GM19324 (cell line): Measurements from ENCODE around the gene LMLN.
"Not testable (repeated sequence)": the region's sequence is repeated elsewhere in the genome, so short reads cannot be mapped to it uniquely, and the experiment has no call there.

ENCODE experiments used
- ATAC-seq: cut with Tn5 transposase; IDR thresholded peaks from one replicate; pipeline ENCODE4 v1.9.1; 2021; ENCODE audit warnings: mild to moderate bottlenecking, moderate library complexity; ENCODE audit not compliant: unreplicated experiment, low FRiP score

Gene LMLN, protein sequence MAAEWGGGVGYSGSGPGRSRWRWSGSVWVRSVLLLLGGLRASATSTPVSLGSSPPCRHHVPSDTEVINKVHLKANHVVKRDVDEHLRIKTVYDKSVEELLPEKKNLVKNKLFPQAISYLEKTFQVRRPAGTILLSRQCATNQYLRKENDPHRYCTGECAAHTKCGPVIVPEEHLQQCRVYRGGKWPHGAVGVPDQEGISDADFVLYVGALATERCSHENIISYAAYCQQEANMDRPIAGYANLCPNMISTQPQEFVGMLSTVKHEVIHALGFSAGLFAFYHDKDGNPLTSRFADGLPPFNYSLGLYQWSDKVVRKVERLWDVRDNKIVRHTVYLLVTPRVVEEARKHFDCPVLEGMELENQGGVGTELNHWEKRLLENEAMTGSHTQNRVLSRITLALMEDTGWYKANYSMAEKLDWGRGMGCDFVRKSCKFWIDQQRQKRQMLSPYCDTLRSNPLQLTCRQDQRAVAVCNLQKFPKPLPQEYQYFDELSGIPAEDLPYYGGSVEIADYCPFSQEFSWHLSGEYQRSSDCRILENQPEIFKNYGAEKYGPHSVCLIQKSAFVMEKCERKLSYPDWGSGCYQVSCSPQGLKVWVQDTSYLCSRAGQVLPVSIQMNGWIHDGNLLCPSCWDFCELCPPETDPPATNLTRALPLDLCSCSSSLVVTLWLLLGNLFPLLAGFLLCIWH

DNA sequence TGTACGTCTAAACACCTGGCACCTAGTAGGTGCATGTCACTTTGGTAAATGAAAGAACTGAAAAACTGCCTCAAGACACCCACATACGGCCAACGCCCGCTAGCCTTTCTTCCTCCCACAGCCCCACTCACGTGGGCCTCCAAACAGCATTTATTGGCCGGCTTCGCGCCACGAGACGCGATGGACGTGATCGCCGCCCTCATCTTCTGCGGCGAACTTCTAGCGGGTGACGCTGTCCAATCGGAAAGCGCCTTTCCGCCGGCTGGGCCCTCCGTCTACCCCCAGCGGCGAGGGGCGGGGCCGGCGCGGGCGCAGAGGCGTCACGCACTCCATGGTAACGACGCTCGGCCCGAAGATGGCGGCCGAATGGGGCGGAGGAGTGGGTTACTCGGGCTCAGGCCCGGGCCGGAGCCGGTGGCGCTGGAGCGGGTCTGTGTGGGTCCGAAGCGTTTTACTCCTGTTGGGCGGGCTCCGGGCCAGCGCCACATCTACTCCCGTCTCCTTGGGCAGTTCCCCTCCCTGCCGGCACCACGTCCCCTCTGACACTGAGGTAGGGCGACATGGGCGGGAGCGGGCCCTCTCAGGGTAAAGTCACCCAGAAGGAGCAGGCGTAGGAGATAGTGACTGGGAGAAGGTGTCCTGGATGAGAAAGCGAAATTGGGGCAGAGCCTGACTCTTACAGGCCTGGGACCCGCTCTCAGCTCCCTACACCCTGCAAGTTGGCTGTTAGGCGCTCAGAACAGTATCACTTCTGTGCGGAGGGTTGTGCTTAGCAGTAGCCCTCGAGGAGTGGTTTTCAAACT is at the start of gene LMLN:
LMLN (plus strand) TSS at position 327 of the 803 bp plus-strand sequence; CDS start at position 356, 29 bp downstream.
- ATAC-seq, result peak; percentile 99

DNA sequence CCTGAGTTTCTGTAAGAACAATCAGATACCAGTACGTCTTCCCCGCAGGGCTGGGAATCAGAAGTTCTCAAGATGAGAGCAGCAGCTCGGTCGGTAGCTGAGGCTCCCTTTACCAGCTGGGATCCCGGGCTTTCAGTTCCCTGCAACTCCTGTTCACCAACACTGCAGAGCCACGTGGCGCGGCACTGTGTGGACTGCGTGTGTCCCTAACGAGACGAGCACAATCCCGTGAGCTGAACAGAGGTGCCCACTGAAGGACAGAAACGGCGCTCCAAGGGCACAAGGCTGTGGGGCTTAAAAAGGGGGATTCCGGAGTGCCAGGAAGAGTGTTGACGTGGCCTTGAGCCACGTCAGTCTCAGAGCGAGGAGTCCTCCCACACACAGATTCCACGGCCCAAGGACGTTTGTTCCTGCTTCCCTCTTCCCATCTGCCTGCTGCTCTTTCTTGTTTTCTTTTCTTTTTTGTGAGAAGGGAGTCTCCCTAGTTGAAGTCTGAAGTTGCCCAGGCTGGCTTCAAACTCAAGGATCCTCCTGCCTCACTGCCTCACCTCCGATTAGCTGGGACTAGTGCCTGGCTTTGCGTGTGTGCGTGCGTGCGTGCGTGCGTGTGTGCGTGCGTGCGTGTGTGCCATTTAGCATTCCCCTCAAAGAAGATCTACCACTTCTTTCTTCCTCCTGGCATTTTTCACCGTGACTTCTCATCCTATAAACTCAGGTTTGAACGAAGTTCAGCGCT is 47.1 kb upstream of the LMLN start:
- no peak for ATAC-seq

DNA sequence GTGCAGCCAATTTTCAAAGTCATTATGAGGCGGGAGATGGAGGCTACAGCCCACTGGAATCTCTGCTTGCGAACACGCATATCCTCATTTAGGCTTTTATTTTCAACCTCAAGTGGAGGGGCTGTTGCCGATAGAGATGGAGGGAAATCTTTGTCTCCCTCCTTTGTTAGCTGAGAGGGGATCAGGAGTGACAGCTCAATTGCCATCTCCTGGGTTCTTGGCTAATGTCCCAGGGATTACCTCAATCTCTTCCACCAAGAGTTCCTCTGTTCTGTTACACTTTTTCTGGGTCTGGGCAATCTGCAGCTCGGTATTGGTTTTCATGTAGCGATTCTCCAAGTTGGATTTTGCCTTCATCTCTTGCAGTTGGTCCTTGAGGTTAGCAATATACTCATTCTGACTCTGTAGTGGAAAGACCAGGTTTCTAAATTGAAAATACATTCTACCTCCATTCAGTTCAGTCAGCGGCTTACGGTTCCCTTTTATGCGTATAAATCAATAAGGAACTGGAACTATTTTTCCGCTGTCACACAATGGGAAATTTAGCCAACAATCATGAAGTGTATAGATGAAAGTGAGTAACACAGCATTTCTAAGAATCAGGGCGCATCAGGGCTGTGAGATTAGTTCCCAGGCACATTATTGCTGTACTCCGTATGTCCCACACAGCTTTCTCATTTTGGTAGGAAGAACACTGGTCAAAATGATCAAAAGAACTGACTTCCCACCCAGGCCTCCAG is 46.2 kb upstream of the LMLN start:
- ATAC-seq, result no peak

DNA sequence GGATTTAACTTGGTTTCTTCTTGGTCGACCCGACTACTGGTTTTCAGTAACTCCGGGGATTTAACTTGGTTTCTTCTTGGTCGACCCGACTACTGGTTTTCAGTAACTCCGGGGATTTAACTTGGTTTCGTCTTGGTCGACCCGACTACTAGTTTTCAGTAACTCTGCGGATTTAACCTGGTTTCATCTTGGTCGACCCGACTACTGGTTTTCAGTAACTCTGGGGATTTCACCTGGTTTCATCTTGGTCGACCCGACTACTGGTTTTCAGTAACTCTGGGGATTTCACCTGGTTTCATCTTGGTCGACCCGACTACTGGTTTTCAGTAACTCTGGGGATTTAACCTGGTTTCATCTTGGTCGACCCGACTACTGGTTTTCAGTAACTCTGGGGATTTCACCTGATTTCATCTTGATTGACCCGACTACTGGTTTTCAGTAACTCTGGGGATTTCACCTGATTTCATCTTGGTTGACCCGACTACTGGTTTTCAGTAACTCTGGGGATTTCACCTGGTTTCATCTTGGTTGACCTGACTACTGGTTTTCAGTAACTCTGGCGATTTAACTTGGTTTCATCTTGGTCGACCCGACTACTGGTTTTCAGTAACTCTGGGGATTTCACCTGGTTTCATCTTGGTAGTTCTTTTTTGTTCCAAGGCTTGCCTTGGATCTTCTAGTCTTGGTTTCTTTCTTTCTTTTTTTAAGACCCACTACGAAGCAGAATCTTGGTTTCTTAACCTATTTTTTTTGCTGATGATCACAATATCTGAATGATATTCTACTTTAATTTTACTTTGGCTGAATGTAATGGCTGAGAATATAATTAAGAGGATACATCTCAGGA is 38.4 kb upstream of the LMLN start:
- not testable (repeated sequence) for ATAC-seq

DNA sequence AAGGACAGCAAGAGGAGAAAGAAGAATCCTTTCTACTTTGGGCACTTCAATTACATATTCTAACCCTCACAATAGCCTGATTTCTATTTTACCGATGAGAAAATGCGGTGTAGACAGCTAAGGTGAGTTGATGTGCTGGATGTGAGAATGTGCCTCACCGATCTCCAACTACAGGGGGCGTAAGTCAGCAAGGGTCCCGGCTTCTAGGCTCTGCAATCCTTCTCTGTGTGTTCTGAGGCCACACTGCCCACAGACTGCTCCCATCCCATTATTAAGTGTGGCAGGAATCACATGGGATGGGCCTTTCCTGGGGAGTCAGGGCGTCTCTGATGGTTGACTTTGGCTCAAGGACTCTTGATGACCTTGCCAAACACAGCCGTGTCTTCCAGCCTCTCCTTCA is 33.6 kb upstream of the LMLN start:
- ATAC-seq, result no peak

DNA sequence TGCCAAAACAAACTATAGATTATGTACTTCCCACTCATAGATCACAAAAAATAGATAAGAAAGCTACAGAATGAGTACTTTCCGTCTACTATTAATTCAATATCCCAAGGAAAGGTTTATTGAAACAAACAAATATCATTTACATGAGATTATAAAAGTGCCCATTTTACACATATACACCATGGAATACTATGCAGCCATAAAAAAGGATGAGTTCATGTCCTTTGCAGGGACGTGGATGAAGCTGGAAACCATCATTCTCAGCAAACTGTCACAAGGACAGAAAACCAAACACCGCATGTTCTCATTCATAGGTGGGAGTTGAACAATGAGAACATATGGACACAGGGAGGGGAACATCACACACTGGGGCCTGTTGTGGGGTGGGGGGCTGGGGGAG is 32.4 kb upstream of the LMLN start:
- not testable (repeated sequence) for ATAC-seq

DNA sequence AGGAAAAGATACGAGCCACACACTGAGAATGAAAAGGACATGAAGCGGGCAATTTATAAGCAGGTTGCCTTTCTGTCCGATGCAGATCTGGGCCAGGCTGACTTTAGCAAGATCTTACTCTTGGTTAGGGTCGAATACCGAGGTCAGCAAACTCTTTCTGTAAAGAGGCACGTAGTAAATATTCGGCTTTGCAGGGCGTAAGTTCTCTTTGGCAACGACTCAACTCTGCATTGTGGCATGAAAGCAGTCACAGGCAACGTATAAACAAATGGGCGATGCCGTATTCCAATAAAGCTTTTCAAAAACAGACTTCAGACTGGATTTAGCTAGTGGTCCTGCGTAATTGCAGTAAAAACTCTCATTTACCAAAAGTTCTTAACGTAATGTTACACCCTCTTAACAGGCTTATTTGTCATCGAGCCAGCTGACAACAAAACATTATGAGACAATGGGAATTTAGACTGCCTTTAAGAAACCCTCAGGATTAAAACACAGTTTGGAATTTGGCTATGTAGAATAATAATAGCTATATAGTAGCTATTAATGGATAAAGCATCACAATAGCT is 23.1 kb upstream of the LMLN start:
- no peak for ATAC-seq

DNA sequence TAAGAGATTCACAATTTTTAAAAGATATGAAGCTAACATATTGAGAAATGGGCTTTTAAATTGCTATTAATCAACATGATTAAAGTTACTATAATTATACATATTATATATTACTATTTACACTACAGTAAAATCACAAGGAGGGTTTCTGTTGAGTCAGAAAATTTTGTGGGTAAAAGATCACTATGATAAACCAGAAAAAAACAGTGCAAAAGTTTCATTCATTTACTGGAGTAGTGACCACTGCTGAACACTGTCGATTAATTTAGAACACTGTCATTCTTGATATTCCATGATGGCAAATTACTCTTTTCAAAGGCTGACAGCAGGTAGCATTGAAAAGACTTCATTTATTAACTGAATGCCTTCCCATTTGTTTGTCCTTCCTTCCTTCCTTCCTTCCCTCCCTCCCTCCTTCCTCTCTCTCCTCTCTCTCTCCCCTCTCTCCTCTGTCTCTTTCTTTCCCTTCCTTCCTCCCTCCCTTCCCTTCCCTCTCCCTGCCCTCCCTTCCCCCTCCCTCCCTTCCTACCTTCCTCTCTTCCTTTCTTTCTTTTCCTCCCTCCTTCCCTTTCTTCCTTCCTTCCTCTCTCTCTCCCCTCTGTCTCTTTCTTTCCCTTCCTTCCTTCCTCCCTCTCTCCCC is 19.2 kb upstream of the LMLN start:
- ATAC-seq, result no peak

DNA sequence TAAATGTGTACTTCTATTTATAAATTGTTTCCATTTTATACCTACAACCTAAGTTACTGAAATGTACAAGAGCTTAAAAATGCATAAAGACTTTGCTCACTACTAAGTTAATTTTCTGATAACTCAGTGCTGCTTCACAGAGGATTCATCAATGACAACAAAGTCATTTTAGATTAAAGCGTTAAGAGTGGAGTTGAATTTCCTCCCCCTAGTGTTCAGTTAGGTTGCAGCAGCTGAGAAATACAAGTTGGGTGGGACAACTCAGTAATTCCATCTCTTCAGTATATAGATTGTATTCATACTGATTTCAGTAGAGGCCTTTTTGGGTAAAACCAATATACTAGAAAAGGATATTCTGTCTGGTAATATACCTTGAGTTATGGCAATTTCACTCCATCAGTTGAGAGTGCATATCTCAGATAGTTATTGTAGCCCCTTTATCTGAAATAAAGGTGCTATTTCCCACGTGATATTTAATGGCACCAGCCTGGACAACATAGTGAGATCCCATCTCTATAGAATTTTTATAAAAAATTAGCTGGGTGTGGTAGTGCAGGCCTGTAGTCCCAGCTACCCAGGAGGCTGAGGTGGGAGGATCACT is 17.0 kb upstream of the LMLN start:
- no peak for ATAC-seq

DNA sequence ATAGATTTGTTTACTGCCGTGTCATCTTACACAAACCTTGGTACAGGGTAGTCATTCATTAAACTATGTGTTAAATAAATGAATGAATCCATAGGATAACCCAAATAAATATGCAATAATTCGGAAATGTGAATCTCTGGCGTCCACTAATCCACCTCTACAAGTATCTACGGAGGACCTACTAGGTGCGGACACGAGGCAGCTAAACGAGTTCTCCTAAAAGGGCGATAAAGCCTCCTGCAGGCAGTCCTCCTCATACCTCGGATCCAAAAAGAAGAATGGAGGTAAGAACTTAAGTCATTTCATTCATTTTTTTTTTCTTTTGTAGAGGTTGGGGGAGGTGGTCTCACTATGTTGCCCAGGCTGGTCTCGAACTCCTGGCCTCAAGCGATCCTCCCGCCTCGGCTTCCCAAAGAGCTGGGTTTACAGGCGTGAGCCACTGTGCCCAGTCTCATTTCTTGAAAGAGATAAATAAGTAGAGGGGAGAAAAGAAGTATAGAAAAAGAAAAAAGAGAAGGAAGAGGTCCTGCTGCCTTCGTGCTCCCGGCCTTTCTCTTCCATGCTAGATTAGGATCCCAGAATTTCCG is 10.7 kb upstream of the LMLN start:
- ATAC-seq, result no peak

DNA sequence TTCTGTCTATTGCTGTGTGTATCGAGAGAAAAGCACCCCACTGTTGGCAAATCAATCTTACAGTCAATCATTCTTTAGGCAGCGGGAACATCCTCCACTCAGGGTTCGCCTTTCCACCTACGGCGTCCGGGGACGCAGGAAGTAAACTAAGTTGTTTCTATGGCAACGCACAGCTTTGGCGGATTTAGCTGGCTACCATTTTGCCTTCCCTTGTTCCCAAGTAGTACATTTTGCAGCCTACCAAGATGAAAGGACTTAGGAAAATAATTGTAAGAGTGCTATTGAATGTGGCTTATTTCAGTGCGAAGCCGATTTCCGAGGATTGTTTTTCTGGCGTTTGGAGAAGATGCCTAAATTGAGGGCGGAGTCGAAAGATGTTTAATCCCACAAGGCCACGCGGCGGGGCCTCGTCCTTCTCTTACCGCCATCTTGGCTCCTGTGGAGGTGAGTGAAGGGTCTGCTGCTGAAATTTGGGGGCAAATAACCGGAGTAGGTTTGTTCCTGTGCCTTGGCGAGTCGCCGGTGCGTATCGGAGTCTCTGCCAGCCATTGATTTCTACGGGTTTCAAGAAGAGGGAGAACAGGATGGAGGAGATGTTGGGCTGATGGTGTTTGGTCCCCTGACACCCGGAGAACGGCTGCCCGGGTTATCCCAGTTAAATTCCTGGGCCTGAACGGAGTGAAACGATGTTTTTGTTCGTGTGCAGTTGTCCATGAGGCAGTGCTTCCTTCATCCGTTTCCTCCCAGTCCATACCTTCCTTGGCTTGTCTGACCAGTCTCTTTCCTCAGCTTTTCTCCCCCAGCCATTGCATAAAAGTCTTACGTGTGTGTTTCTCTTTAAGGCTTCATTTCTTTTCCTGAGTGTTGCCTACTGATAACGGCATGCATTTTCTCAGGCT is 10.0 kb upstream of the LMLN start, which contains the start of gene RPL35A:
RPL35A (plus strand) TSS at position 413 of the 899 bp plus-strand sequence. CDS start 778 bp downstream, outside the sequence.
- peak; percentile 84 for ATAC-seq

DNA sequence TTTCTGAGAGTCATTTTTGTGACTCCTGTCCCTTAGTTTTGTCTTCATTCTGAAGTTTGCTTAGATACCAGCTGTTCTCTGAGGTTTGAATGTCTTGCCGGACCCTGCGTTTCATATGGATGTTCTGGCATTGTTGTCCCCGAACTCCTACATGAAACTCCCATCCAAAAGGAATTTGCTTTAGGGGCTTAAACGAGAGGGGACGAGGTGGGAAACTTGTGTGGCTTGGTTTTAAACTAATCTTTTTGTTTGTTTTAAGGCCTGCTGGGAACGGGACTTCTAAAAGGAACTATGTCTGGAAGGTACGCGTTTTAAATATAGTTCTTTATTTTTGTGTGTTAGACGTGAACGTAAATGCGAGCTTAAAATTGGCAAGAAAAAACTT is 9.3 kb upstream of the LMLN start:
- no peak for ATAC-seq

DNA sequence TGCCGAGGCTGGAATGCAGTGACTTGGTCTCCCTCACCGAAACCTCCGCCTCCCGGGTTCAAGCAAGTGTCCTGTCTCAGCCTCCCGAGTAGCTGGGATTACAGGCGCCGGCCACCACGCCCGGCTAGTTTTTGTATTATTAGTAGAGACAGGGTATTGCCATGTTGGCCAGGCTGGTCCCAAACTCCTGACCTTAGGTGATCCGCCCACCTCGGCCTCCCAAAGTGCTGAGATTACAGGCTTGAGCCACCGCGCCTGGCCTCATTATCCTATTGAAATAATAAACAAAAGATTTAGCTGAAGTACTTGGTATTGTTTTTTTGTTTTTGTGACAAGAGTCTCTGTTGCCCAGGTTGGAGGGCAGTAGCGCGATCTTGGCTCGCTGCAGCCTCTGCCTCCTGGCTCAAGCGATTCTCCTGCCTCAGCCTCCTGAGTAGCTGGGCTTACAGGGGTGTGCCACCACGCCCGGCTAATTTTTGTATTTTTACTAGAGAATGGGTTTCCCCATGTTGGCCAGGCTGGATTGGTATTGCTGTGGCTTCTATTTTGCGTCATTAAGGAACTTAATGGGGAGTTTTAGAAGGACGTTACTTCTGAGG is 8.5 kb upstream of the LMLN start:
- no peak for ATAC-seq

DNA sequence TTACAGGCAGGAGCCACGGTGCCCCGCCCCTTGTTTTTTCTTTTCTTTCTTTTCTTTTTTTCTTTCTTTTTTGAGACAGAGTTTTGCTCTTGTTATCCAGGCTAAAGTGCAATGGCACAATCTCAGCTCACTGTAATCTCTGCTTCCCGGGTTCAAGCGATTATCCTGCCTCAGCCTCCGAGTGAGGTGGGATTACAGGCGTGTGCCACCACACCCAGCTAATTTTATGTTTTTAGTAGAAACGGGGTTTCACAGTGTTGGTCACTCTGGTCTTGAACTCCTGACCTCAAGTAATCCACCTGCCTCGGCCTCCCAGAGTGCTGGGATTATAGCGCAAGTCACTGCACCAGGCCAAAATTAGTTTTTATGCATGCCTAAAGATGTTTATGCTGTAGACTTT is 7.6 kb upstream of the LMLN start:
- no peak for ATAC-seq

DNA sequence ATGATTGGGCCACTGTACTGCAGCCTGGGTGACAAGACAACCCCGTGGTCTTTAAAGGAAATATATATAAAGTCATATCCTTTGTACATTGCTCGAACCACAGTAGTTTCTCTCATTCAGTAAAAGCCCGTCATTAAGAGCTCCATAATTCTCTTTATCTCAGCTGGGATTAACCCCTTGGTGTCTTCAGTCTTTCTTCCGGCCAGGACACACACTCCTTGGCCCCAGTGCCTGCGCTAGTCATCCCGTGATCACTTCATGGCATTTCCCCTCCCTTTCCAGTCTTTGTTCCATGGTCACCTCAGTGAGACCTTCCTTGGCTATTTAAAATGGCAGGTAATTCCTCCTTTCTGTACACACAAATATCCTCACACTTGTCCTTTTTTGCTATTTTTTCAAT is 6.7 kb upstream of the LMLN start:
- no peak for ATAC-seq

DNA sequence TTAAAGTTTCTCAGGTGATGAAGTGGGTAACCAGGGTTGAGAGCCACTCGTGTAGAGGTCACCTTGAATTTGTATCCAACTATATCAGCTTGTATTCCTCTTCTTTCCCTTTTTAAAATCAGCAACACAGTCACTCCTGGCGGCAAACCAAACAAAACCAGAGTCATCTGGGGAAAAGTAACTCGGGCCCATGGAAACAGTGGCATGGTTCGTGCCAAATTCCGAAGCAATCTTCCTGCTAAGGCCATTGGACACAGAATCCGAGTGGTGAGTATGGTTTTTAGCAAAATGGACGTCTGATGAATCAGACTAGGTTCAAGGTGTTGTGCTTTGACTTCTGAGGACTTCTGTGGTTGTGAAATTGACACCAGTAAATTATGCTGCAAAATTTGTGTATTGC is 6.1 kb upstream of the LMLN start:
- ATAC-seq, result no peak
